NCI-H1417 treated with DMSO at 0.1 percent for 48 hours (cell line): ENCODE measurements around the gene RNF43.

ENCODE experiments used
- DNase-seq: peaks from one replicate; lab custom pipeline; 2025; lab: John Stamatoyannopoulos, UW

The RNF43 gene

GRCh38 chr17:58417300-58418092 is at the start of gene RNF43:
Gene RNF43 (minus strand): TSS chr17:58417534. CDS start chr17:58415577, 1,957 bp downstream.
- peak; percentile 93 for DNase-seq

- DNase-seq = no peak
Observed at GRCh38 chr17:58455491-58455890, 38.2 kb upstream of the RNF43 start.

- DNase-seq = no peak
Observed at GRCh38 chr17:58452738-58453137, 35.4 kb upstream of the RNF43 start.

- DNase-seq = no peak
Observed at GRCh38 chr17:58447039-58447975, 30.0 kb upstream of the RNF43 start.

- DNase-seq = no peak
Observed at GRCh38 chr17:58446086-58446485, 28.8 kb upstream of the RNF43 start.

GRCh38 chr17:58436805-58437239 is 19.5 kb upstream of the RNF43 start:
- no peak for DNase-seq

- no peak for DNase-seq
Observed at GRCh38 chr17:58436245-58436644, 18.9 kb upstream of the RNF43 start.

GRCh38 chr17:58432806-58433573 is 15.7 kb upstream of the RNF43 start:
- DNase-seq = no peak

GRCh38 chr17:58427807-58428206 is 10.5 kb upstream of the RNF43 start:
- DNase-seq = no peak

- DNase-seq = no peak
Observed at GRCh38 chr17:58421711-58422110, 4.4 kb upstream of the RNF43 start.

- no peak for DNase-seq
Observed at GRCh38 chr17:58420827-58421226, 3.5 kb upstream of the RNF43 start.

GRCh38 chr17:58416937-58417299 is 416 bp downstream of the RNF43 start:
- no peak for DNase-seq

- DNase-seq = no peak
Observed at GRCh38 chr17:58416396-58416795, 938 bp downstream of the RNF43 start.

GRCh38 chr17:58415371-58416055 is 1.8 kb downstream of the RNF43 start:
- DNase-seq = no peak

GRCh38 chr17:58414596-58414997 is 2.7 kb downstream of the RNF43 start:
- DNase-seq = no peak

- DNase-seq = no peak
Observed at GRCh38 chr17:58413684-58414083, 3.6 kb downstream of the RNF43 start.

GRCh38 chr17:58412961-58413586 is 4.3 kb downstream of the RNF43 start:
- no peak for DNase-seq

- no peak for DNase-seq
Observed at GRCh38 chr17:58412064-58412703, 5.2 kb downstream of the RNF43 start.

- DNase-seq = no peak
Observed at GRCh38 chr17:58411408-58411894, 5.9 kb downstream of the RNF43 start.

GRCh38 chr17:58410714-58411407 is 6.5 kb downstream of the RNF43 start:
- no peak for DNase-seq
